Panc1 (cell line): ENCODE measurements around the gene FHIT. TPM values are rescaled to one million over a fixed set of nuclear protein-coding genes. Genes with fewer than 3 reads are reported as not detected.

Experiments used
- ATAC-seq: fragments of 200-7000 bp; cut with Tn5 transposase; 2 replicates; pipeline ENCODE4 v1.9.1; 2020; ENCODE audit warnings: mild to moderate bottlenecking, moderate library complexity
- BruUV-seq: library from RNA; stranded (reverse); fragments of 400-500 nt; replicated peaks from 2 replicates; lab custom pipeline; 2021; lab: Mats Ljungman, UMichigan
- CTCF ChIA-PET: fragments of 300-600 bp; sonication (Branson Sonifier 250); formaldehyde crosslinking; loops from one replicate; lab custom pipeline; 2022; ENCODE audit warnings: antibody characterized with exemption; lab: Charles Lee
- POLR2A ChIA-PET: fragments of 300-600 bp; sonication (Branson Sonifier 250); formaldehyde crosslinking; loops from one replicate; lab custom pipeline; 2022; ENCODE audit warnings: antibody characterized with exemption; lab: Charles Lee
- DNase-seq: peaks from one replicate; pipeline ENCODE4 v3.0.0-alpha.2; 2010; ENCODE audit warnings: low read depth, low spot score
- H3K27ac ChIP-seq: 2 replicates; pipeline ENCODE4 v1.5.1; 2011; ENCODE audit warnings: mild to moderate bottlenecking, low read length, inconsistent platforms
- H3K27me3 ChIP-seq: fragments of 200-500 bp; sonication (Bioruptor generic); 2 replicates; pipeline ENCODE4 v1.6.0; 2014; ENCODE audit warnings: low read length, inconsistent platforms; ENCODE audit not compliant: control insufficient read depth, insufficient read depth
- H3K36me3 ChIP-seq: fragments of 200-500 bp; sonication (Bioruptor generic); 2 replicates; pipeline ENCODE4 v1.5.1; 2014; ENCODE audit warnings: inconsistent platforms, mild to moderate bottlenecking, low read length, moderate library complexity; ENCODE audit not compliant: control insufficient read depth, insufficient read depth
- H3K4me1 ChIP-seq: 2 replicates; pipeline ENCODE4 v1.5.1; 2011; ENCODE audit warnings: inconsistent platforms, mild to moderate bottlenecking, low read length, moderate library complexity; ENCODE audit not compliant: control insufficient read depth, insufficient read depth
- H3K4me3 ChIP-seq, 2 experiments: 2 replicates each; pipeline ENCODE4 v1.5.1; 2011 to 2012; ENCODE audit warnings: low read depth in 2 of 2, low read length in 2 of 2, mild to moderate bottlenecking in 2 of 2, inconsistent platforms in 1 of 2, moderate library complexity in 1 of 2
- H3K9me3 ChIP-seq: fragments of 200-500 bp; sonication (Bioruptor generic); 2 replicates; pipeline ENCODE4 v1.5.1; 2014; ENCODE audit warnings: low read depth, mild to moderate bottlenecking, inconsistent platforms, low read length, moderate library complexity; ENCODE audit not compliant: control insufficient read depth, insufficient read depth
- POLR2AphosphoS5 ChIP-seq: IDR thresholded peaks from 2 replicates; pipeline ENCODE4 v1.6.1; 2012; ENCODE audit warnings: mild to moderate bottlenecking, low read depth, low read length, moderate library complexity
- SIN3A ChIP-seq: IDR thresholded peaks from 2 replicates; pipeline ENCODE4 v1.6.1; 2012; ENCODE audit warnings: low read depth, mild to moderate bottlenecking, low read length, moderate library complexity, borderline replicate concordance; ENCODE audit not compliant: insufficient read depth
- TCF7L2 ChIP-seq: IDR thresholded peaks from 2 replicates; pipeline ENCODE4 v1.6.1; 2011; ENCODE audit warnings: mild to moderate bottlenecking, low read depth, low read length, inconsistent platforms
- in situ Hi-C: cut with HindIII; loops from 2 replicates; pipeline ENCODE4 v1.10.0; 2016; ENCODE audit warnings: low sequenced_read_pairs, low pct_unique_long_range_greater_than_20kb
- intact Hi-C: fragments of 100-400 bp; cut with micrococcal nuclease; formaldehyde crosslinking; loops from one replicate; pipeline ENCODE4 v1.10.0; 2022; ENCODE audit not compliant: unreplicated experiment
- total RNA-seq: library from RNA; stranded (reverse); gene quantifications from one replicate; pipeline ENCODE4 v1.2.1, GENCODE V29; 2021; ENCODE audit not compliant: unreplicated experiment
- TF ChIP-seq, protein P1 (sequence below): fragments of 450-650 bp; IDR thresholded peaks from 2 replicates; pipeline ENCODE4 v1.5.1; 2017; ENCODE audit warnings: mild to moderate bottlenecking
- TF ChIP-seq, protein P2 (sequence below), 2 experiments: IDR thresholded peaks; 2 replicates each; pipeline ENCODE4 v1.6.1; 2011 to 2012; ENCODE audit warnings: low read depth in 2 of 2, control low read depth in 1 of 2, low read length in 1 of 2, mild to moderate bottlenecking in 1 of 2, moderate library complexity in 1 of 2; ENCODE audit not compliant: insufficient read depth in 1 of 2

The FHIT gene
- total RNA-seq, 1 experiment from 2014 or later = 2.2 TPM

- Histone ChIP-seq H3K9me3 (no peaks in the 10 kb centered on the region), H3K36me3 (no peaks in the 10 kb centered on the region), H3K4me1 (no peaks in the 10 kb centered on the region), H3K4me3 (no peak overlapping the region), H3K27ac (no peak overlapping the region), H3K27me3 (no peaks in the 10 kb centered on the region)
- no TSS peak for BruUV-seq
- ChIA-PET POLR2A (no interaction called here), CTCF (no interaction called here)
- intact Hi-C loops = no loop called here
- ATAC-seq = no peak
- TF ChIP-seq TCF7L2 (no peak), SIN3A (no peak), POLR2AphosphoS5 (no peak)
- TF ChIP-seq, protein P1, sequence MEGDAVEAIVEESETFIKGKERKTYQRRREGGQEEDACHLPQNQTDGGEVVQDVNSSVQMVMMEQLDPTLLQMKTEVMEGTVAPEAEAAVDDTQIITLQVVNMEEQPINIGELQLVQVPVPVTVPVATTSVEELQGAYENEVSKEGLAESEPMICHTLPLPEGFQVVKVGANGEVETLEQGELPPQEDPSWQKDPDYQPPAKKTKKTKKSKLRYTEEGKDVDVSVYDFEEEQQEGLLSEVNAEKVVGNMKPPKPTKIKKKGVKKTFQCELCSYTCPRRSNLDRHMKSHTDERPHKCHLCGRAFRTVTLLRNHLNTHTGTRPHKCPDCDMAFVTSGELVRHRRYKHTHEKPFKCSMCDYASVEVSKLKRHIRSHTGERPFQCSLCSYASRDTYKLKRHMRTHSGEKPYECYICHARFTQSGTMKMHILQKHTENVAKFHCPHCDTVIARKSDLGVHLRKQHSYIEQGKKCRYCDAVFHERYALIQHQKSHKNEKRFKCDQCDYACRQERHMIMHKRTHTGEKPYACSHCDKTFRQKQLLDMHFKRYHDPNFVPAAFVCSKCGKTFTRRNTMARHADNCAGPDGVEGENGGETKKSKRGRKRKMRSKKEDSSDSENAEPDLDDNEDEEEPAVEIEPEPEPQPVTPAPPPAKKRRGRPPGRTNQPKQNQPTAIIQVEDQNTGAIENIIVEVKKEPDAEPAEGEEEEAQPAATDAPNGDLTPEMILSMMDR = no peak
- TF ChIP-seq, protein P2, sequence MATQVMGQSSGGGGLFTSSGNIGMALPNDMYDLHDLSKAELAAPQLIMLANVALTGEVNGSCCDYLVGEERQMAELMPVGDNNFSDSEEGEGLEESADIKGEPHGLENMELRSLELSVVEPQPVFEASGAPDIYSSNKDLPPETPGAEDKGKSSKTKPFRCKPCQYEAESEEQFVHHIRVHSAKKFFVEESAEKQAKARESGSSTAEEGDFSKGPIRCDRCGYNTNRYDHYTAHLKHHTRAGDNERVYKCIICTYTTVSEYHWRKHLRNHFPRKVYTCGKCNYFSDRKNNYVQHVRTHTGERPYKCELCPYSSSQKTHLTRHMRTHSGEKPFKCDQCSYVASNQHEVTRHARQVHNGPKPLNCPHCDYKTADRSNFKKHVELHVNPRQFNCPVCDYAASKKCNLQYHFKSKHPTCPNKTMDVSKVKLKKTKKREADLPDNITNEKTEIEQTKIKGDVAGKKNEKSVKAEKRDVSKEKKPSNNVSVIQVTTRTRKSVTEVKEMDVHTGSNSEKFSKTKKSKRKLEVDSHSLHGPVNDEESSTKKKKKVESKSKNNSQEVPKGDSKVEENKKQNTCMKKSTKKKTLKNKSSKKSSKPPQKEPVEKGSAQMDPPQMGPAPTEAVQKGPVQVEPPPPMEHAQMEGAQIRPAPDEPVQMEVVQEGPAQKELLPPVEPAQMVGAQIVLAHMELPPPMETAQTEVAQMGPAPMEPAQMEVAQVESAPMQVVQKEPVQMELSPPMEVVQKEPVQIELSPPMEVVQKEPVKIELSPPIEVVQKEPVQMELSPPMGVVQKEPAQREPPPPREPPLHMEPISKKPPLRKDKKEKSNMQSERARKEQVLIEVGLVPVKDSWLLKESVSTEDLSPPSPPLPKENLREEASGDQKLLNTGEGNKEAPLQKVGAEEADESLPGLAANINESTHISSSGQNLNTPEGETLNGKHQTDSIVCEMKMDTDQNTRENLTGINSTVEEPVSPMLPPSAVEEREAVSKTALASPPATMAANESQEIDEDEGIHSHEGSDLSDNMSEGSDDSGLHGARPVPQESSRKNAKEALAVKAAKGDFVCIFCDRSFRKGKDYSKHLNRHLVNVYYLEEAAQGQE (IDR thresholded peaks at IDR 0.05; ENCODE audit: insufficient read depth in 1 of 2, low read depth in 2 of 2, low read length in 1 of 2) = no peak
- in situ Hi-C loops = no loop called here
- no peak for DNase-seq
These were observed 553.1 kb downstream of the FHIT start for GRCh38 chr3:60698117-60698516.

DNA sequence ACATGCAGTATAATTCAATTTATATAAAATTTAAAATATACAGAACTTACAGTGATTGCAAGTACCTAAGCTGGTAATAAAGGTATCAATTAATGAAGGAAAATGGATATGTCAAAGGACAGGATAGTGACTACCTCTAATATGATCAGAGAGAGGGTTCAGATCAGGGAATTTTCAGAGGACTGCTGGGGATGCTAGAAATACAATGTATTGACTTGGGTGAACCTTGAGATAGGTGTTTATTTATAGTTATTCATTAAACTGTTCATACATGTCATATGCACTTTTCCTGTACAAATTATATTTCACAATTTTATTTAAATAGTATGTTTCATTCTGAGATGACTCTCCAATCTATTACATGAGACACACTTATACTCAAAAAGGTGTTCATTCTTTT, 554.1 kb downstream of the FHIT start:
- TF ChIP-seq POLR2AphosphoS5 = no peak
- TF ChIP-seq TCF7L2 = no peak
- TF ChIP-seq SIN3A = no peak
- TF ChIP-seq, protein P2 (IDR thresholded peaks at IDR 0.05; ENCODE audit: insufficient read depth in 1 of 2, low read depth in 2 of 2, low read length in 1 of 2) = no peak
- TF ChIP-seq, protein P1 = no peak
- in situ Hi-C loops = no loop called here
- Histone ChIP-seq H3K36me3 (no peaks in the 10 kb centered on the region), H3K27me3 (no peaks in the 10 kb centered on the region), H3K4me1 (no peaks in the 10 kb centered on the region), H3K4me3 (no peak overlapping the region), H3K27ac (no peak overlapping the region), H3K9me3 (no peaks in the 10 kb centered on the region)
- ChIA-PET POLR2A (no interaction called here), CTCF (no interaction called here)
- no TSS peak for BruUV-seq
- intact Hi-C loops = no loop called here
- ATAC-seq (no peak), DNase-seq (no peak)
